GM12891 (cell line): Measurements from ENCODE around the gene CEMIP.

Experiments
- DNase-seq: peaks from one replicate; pipeline ENCODE4 v3.0.0; 2011; ENCODE audit warnings: low spot score; ENCODE audit not compliant: insufficient read length
- FAIRE-seq: peaks from 2 replicates; lab custom pipeline; 2011; peaks lifted over from hg19 to GRCh38; lab: Jason Lieb, UNC
- PAX5 ChIP-seq: IDR thresholded peaks from 2 replicates; pipeline ENCODE4 v1.6.1; 2011; ENCODE audit warnings: low read length, moderate library complexity, mild to moderate bottlenecking; ENCODE audit not compliant: insufficient read depth, severe bottlenecking
- POLR2A ChIP-seq: IDR thresholded peaks from 2 replicates; pipeline ENCODE4 v1.6.1; 2011; ENCODE audit warnings: low read depth, low read length, control low read depth
- POLR2AphosphoS5 ChIP-seq: IDR thresholded peaks from 2 replicates; pipeline ENCODE4 v1.6.1; 2011; ENCODE audit warnings: low read depth, low read length, control low read depth
- POU2F2 ChIP-seq: IDR thresholded peaks from 2 replicates; pipeline ENCODE4 v1.6.1; 2011; ENCODE audit warnings: low read depth, mild to moderate bottlenecking, control low read depth, low read length, moderate library complexity
- SPI1 ChIP-seq: IDR thresholded peaks from 2 replicates; pipeline ENCODE4 v1.6.1; 2011; ENCODE audit warnings: low read depth, low read length, control low read depth
- TAF1 ChIP-seq: IDR thresholded peaks from 2 replicates; pipeline ENCODE4 v1.6.1; 2011; ENCODE audit warnings: low read depth, low read length, control low read depth

CEMIP gene

DNA sequence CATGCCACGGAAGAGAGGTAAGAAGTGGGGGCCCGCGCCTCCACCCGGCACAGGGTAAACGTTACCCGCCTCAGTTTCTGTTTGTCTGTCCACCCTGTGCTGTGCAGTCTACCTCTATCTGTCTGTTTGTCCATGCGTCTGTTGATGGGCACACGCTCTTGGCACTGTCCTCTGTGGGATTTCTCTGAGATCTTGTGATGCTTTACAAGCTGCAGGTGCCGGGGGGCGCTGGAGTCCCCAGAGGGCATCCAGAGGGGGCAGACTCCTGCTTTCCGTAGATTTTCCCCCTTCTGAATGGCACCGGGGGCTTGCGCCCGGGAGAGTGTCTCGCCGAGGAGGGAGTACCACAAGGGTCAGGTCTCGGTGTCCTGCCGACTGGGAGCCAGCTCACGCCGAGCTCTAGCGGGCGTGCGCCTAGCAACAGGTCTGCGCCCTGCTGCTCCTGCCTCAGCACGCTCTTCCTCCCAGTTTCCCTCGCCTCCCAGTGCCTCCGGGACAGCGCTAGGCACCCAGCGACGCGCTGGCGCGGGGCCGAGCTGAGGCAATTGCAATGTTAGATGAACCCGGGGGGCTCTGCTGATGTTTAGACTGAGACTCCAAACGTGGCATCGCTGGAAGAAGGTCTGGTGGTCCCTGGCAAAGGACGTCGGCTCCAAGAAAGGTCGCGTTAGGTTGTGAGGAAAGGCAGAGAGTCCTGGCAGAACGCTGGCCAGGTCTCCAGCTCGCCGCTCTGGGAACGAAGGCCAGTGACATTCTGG is 667 bp downstream of the CEMIP start:
- FAIRE-seq, result no peak
- DNase-seq, result no peak

DNA sequence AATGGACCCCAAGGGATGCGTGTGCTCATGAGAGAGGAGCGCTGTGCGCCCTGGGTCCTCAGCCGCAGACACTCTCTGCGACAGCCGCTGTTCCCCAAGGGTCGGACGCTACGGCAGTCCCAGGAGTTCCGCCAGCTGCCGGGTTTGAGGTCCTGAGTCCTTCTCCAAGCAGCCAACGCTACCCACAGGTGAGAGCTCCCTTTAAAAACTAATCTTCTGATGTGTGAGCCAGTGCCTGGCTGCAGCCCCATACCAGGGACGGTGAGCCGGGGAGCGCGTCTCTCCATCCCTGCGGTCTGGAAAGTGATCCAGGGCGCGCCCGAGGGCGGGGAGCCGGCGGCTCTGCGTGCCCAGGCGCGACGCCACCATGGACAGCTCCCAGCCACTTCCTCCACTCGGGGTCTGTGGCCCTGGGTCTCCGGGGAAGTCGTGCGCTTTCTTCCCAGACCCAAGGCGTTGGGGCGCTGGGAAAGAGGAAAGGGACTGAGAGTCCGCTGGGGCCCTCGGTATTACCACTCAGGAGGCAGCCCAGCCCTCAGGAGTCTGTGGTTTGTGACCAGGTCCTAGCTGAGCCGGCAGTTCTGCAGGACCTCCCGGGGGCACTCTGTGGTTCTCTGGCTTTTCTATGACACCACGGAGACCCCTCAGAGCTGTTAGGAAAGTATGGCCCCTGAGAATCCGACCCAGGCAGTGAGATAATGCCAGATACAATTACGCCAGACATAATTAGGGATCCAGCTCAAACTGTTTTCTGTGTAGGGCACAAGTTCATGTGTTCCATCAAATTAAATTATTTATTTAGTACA is 1.4 kb downstream of the CEMIP start:
- DNase-seq, result no peak
- FAIRE-seq, result no peak
- TF ChIP-seq PAX5 (no peak), TAF1 (no peak), POLR2AphosphoS5 (no peak), POU2F2 (no peak), SPI1 (no peak), POLR2A (no peak)

More for the DNA sequence above, 667 bp downstream of the CEMIP start:
- TF ChIP-seq POU2F2 (no peak), POLR2A (no peak), TAF1 (no peak), PAX5 (no peak), POLR2AphosphoS5 (no peak), SPI1 (no peak)

DNA sequence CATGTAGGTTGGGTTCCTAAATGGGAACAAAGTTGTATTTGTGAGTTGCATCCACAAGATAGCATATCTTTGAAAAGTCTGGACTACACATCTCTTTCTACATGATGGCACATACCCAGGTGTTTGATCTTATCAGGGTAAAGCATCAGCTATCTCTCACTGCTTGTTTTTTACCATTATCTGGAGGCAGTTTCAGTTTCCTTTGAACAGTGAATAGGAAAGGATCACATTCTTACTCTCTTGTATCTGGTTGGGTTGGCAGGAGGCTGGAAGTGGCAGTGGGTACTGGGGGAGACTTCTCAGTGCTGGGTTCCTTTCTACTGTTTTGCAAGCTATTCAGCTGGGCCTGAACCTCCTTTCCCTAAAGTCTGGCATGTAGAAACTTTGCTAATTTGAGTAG is 4.1 kb downstream of the CEMIP start:
- no peak for DNase-seq
- TF ChIP-seq SPI1 (no peak), POLR2AphosphoS5 (no peak), PAX5 (no peak), POLR2A (no peak), POU2F2 (no peak), TAF1 (no peak)
- no peak for FAIRE-seq

DNA sequence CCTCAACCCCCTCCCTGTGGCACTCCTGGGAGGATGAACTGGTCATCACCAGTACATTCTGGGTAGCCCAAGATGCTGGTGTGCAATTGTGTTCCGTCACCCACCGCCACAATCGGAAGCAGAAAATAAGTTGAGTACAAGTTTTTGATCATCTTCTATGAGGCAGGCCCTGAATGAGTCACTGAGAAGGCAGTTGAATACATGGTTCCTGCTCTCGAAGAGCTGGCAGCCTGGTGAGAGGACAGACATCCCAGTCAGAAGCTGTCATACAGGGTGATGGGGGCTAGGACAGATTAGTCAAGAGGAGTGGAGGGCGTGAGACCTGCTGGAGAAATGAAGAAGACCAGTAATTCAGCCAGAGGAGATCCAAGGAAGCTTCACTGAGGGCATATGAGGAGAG is 6.2 kb downstream of the CEMIP start:
- TF ChIP-seq POU2F2 (no peak), POLR2A (no peak), TAF1 (no peak), SPI1 (no peak), PAX5 (no peak), POLR2AphosphoS5 (no peak)
- DNase-seq (no peak), FAIRE-seq (no peak)

GRCh38 chr15:80785811-80786354 is 6.7 kb downstream of the CEMIP start:
- no peak for DNase-seq
- TF ChIP-seq TAF1 (no peak), POLR2AphosphoS5 (no peak), POU2F2 (no peak), POLR2A (no peak), PAX5 (no peak), SPI1 (no peak)
- FAIRE-seq, result no peak

- no peak for DNase-seq
- no peak for FAIRE-seq
- TF ChIP-seq POU2F2 (no peak), POLR2A (no peak), POLR2AphosphoS5 (no peak), TAF1 (no peak), SPI1 (no peak), PAX5 (no peak)
Measured at GRCh38 chr15:80787316-80787715, 8.1 kb downstream of the CEMIP start.

- no peak for TF ChIP-seq POLR2AphosphoS5
- no peak for TF ChIP-seq SPI1
- TF ChIP-seq PAX5, result no peak
- no peak for TF ChIP-seq POLR2A
- no peak for TF ChIP-seq TAF1
- TF ChIP-seq POU2F2, result no peak
- no peak for DNase-seq
- no peak for FAIRE-seq
Measured at GRCh38 chr15:80788536-80788935, 9.4 kb downstream of the CEMIP start.

DNA sequence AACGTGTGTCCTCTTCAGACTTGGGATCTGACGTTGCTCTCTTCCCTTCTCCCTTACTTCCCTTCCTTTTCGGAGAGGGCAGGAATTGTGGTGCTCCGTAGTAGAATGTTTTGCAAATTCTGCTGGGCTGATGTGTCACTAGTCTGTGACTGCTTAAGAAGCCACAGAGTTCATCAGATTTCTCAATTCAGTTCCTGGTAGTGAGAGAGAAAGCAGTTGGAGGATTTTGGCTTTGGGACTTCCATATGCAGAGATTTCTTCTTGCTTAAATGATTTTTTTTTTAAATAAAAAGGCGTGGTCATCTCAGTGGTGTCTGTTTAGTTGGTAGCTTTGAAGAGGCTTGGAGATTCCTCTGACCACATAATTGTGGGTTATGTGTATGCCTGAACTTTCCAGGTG is 10.1 kb downstream of the CEMIP start:
- FAIRE-seq (no peak), DNase-seq (no peak)
- no peak for TF ChIP-seq POLR2AphosphoS5
- no peak for TF ChIP-seq SPI1

GRCh38 chr15:80789796-80790195 is 10.6 kb downstream of the CEMIP start:
- no peak for TF ChIP-seq POLR2AphosphoS5
- TF ChIP-seq POLR2A, result no peak
- no peak for TF ChIP-seq TAF1
- no peak for TF ChIP-seq POU2F2
- TF ChIP-seq PAX5, result no peak
- TF ChIP-seq SPI1, result no peak
- DNase-seq (no peak), FAIRE-seq (no peak)
